Measurements from ENCODE around the gene GALNTL6. TPM values are rescaled to one million over a fixed set of nuclear protein-coding genes. Genes with fewer than 3 reads are reported as not detected.

GALNTL6 gene
- total RNA-seq, 1 experiment from 2014 or later = not detected

GRCh38 chr4:172514801-172515200, 701.6 kb downstream of the GALNTL6 start:
- H3K27ac Mint-ChIP-seq = no peak overlapping the region
- no peaks in the 10 kb centered on the region for H3K27me3 Mint-ChIP-seq (ENCODE audit: low read depth)
- H4K8ac ChIP-seq (replicated peaks; ENCODE audit: insufficient read length, low read depth, low read length) = no peak overlapping the region
- H4K5ac ChIP-seq (ENCODE audit: insufficient read length, low read depth, low read length) = no peak overlapping the region
- H3K4me1 ChIP-seq (ENCODE audit: insufficient read depth, low read length) = no peaks in the 10 kb centered on the region
- no peaks in the 10 kb centered on the region for H3K9me3 ChIP-seq (ENCODE audit: control insufficient read depth, low read depth, low read length)
- no peak overlapping the region for H3K4ac ChIP-seq (ENCODE audit: low read depth, low read length)
- no peak overlapping the region for H3K4me3 Mint-ChIP-seq
- H4K91ac ChIP-seq (ENCODE audit: insufficient read length, low read depth, low read length) = no peak overlapping the region
- no peak overlapping the region for H2BK20ac ChIP-seq (ENCODE audit: low read depth, low read length, poor library complexity, severe bottlenecking)
- H3K27ac ChIP-seq (ENCODE audit: insufficient read length, low read depth, low read length) = no peak overlapping the region
- H2BK5ac ChIP-seq (ENCODE audit: insufficient read length, low read length) = no peak overlapping the region
- H3K9ac ChIP-seq (ENCODE audit: extremely low read depth, insufficient read length, low read length) = no peak overlapping the region
- H3K79me1 ChIP-seq (ENCODE audit: insufficient read depth, low read depth, low read length, poor library complexity, severe bottlenecking) = no peaks in the 10 kb centered on the region
- H2BK12ac ChIP-seq (ENCODE audit: insufficient read length, low read depth, low read length) = no peak overlapping the region
- H3K23me2 ChIP-seq (ENCODE audit: insufficient read length, low read depth, low read length, poor library complexity, severe bottlenecking) = no peaks in the 10 kb centered on the region
- H2AK5ac ChIP-seq (ENCODE audit: insufficient read length, low read length) = no peak overlapping the region
- peaks cover 7 to 16% of the 10 kb centered on the region in 2 experiments for H3K4me1 Mint-ChIP-seq
- no peak overlapping the region for H3K23ac ChIP-seq (ENCODE audit: insufficient read length, low read depth, low read length)
- H3K9me3 Mint-ChIP-seq = peaks cover 3 to 13% of the 10 kb centered on the region in 2 experiments; a peak in 4 of 5 replicates
- no peaks in the 10 kb centered on the region for H3K27me3 ChIP-seq (ENCODE audit: insufficient read depth, low read length)
- no peaks in the 10 kb centered on the region for H3K79me2 ChIP-seq (ENCODE audit: insufficient read depth, low read length)
- no peak overlapping the region for H2BK15ac ChIP-seq (ENCODE audit: low read depth, low read length)
- H4K20me1 ChIP-seq (ENCODE audit: control insufficient read depth, insufficient read depth, insufficient read length) = no peaks in the 10 kb centered on the region
- H2BK120ac ChIP-seq (ENCODE audit: low read depth, low read length, poor library complexity, severe bottlenecking) = no peak overlapping the region
- H3K56ac ChIP-seq (ENCODE audit: insufficient read length, low read depth, low read length) = no peak overlapping the region
- H3K36me3 Mint-ChIP-seq (ENCODE audit: insufficient read depth in 1 of 3, low read depth in 3 of 3) = peaks cover 0 to 3% (median 2%) of the 10 kb centered on the region in 3 experiments; a peak in 3 of 7 replicates
- no peak overlapping the region for H3K18ac ChIP-seq (ENCODE audit: insufficient read length, low read depth, low read length)
- H2AFZ ChIP-seq (ENCODE audit: low read length) = no peak overlapping the region
- no peak overlapping the region for H3K4me2 ChIP-seq (ENCODE audit: insufficient read depth, insufficient read length, low read length)
- no peak for DNase-seq
- H3K14ac ChIP-seq (ENCODE audit: insufficient read depth, low read length) = no peak overlapping the region
- TF ChIP-seq CTCF (conservative IDR thresholded peaks at IDR 0.05) = no peak
- no peak overlapping the region for H3T11ph ChIP-seq (ENCODE audit: low read length)
